HL-60/S4 treated with phorbol 12-myristate 13-acetate at 8.2 ng/mL for 4 days and 3 days (cell line): ENCODE measurements around the gene KNDC1.

Experiments
- in situ Hi-C: fragments of 300-500 bp; cut with MboI; formaldehyde crosslinking; loops from 2 replicates; pipeline ENCODE4 v1.15.0; 2022; ENCODE audit warnings: low sequenced_read_pairs

KNDC1 gene

DNA sequence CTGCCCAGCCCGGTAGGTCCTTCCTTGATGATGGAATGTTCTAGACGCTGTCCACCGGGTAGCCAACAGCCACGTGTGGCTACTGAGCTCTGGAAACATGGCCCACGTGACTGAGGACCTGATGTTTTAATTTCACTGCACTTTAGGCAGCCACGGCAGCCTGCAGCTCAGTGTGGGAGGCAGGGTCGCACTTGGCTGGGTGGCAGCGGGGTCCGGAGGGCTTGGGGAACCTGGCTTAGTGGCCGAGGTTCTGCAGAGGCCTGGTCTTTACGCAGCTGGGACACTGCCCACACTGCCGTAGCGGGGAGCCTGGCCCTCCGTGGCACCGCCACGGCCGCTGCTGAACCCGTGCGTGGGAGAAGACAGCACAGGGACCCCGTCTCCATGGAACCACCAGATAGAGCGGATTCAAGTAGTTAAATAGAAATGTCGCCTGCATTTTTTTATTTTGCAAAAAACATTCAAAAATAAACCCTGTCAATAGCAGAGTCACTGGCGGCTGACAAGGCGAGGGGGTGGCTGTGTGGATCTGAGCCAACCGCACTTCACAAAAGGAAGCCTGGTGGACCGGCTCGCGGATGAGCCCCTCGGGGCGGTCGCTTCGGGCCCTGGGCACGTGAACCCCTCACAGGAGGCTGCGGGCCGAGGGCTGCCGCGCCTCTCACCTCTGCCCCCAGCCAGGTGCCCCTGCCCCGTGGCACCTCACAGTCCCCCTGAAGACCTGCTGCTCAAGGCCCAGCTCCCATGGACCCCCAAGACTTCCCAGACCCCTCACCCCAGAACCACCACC is 44.4 kb downstream of the KNDC1 start:
- in situ Hi-C loops = no loop called here

DNA sequence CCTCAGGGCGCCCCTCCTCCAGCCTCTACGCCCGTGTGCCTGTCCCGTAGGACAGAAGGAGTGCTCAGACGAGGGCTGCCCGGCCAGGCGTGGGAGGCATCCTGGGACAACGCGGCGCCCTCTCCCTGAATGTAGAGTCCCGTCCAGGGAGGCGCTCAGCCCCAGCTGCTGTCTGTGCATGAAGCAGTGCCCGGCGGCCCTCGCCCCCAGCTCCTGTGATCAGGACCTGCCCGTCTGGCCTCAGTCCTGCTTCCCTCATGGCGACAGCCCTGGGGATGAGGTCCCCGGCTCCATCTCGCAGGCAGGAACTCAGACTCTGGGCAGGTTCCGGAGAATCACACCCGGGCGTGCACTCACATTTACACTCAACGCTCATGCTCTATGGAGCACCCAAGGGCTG is 45.1 kb downstream of the KNDC1 start:
- in situ Hi-C loops = no loop called here

DNA sequence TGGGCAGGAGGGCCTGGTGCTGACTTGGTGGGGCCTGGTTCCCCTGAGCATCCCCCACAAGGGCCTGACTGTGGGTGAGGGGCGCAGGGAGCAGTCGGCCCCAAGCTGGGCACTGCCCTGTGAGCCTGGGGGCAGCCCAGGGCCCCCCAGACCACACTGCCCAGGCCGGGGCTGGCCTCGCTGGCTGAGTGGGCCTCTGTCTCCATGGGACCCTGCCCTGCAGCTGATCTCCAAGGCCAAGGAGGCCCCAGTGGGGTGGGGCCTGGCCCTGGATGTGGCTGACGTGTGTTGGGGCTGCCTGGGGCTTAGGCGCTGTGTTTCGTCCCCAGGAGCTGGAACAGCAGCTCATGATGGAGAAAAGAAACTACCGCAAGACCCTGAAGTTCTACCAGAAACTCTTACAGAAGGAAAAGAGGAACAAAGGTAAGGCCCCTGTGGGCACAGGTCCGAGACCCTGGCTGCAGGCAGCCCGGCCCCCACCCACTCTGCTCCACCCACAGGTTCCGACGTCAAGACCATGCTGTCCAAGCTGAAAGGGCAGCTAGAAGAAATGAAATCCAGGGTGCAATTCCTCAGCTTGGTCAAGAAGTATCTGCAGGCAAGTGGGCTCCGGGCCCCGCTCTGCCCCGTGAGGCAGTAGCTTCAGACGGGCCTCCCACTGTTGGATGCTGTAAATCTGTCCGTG is 46.5 kb downstream of the KNDC1 start:
- in situ Hi-C loops = no loop called here

DNA sequence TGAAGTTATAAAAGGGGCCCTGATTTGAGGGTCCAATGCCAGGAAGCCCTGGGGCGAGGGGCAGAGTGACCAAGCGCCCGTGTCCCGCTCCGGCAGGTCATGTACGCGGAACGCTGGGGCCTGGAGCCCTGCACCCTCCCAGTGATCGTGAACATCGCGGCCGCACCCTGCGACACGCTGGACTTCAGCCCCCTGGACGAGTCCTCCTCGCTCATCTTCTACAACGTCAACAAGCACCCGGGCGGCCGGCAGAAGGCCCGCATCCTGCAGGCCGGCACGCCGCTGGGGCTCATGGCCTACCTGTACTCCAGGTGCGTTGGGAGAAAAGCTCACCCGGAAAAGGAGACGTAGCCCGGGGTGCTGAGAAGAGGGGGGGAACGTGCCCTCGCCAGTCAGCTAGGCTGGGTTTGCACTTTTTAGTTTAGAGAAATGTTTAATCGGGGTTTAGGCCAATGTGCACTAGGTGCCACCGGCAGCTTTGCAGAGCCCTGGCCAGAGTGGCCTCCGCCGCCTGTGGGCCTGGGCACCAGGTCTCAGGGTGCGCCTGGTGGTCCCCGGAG is 47.1 kb downstream of the KNDC1 start:
- in situ Hi-C loops = no loop called here

DNA sequence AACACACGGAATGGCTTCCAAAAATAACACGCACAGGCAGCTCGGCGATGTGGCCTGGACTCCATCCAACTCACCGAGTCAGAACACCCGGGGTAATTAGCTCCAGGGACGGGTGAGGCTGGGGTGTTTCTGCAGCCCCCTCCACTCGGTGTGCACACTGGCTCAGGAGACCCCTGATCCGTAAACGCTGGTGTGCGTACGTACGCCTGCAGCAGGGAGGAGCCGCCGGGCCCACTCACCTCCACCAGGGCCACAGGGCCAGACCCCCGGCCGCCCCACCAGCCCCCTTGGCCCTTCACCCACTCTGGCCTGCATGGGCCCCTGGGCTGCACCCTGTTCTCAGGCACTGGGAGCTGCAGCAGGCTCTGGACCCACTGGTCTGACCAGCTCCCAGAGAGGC is 47.6 kb downstream of the KNDC1 start:
- in situ Hi-C loops = no loop called here

DNA sequence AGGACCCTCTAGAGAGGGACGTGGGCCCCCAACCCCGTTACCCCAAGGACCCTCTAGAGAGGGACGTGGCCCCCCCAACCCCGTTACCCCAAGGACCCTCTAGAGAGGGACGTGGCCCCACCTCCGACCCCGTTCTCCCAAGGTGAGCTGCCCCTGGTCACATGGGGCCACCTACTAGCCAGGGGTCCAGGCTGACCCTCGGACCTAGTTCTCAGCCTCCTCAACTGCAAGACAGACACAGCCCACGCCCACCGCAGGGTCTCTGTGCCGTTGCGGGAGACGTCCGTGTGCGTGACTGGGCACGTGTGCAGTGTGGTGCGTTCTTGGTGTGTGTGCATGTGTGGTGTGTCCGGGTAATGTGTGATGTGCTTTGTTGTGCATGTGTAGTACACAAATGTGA is 48.4 kb downstream of the KNDC1 start:
- in situ Hi-C loops = no loop called here

DNA sequence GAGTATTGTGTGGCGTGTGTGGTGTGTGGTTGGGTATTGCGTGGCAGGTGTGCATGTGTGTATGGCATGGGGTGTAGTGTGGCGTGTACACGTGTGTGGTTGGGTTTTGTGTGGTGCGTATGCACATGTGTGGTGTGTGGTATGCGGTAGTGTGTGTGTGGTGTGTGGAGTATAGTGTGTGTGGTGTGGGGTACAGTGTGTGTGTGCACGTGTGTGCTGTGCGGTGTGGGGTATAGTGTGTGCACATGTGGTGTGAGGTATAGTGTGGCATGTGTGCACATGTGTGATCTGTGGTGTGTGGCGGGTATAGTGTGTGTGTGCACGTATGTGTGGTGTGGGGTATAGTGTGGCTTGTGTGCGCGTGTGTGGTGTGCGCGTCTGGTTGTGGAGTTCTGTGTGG is 49.1 kb downstream of the KNDC1 start:
- in situ Hi-C loops = no loop called here

DNA sequence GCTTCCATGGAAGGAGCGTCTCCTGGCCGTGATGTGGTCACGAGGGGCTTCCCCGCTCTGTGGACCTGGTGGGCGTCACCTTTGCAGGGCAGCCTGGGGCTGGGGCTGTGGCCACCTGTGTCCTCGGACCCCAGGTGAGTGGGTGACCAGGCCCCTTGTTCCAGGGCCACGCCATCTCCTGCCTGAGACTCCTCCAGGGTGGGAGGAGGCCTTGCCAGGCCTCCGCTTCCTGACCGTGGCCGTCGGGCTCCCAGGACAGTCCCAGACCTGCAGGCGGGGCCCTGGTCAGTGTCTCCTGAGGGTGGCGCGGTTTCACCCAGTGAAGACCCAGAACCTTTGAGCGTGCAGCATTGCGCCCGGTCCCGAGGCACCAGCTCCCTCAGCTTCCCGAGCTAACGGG is 49.6 kb downstream of the KNDC1 start:
- in situ Hi-C loops = no loop called here

DNA sequence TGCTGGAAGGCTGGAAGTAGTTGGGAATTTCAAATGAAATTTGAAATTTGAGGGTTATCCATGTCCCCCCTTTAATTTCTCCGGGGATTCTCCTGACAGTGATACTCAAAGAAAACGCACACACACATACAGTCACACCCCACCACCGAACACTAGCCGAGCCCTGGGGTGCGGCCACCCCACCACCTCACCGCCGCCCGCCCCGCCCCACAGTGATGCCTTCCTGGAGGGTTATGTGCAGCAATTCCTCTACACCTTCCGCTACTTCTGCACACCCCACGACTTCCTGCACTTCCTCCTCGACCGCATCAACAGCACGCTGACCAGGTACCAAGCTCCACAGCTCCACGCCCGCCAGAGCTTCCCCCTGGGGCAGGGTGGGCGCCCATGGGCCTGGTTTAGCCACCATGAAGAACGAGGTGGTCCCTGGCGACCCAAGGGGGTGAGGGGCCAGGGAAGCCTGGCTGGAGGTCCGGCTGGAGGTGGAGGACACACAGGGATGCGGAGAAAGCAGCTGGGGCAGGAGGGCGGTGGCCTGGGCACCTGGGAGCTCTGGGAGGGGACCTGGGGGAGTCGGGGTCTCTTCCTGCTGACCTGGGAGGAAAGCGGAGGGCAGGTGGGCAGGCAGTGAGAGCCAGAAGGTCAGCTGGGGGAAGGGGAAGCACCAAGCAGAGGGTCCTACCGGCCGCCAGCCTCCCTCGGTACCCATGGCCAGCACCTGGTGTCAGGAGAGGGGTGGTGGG is 50.5 kb downstream of the KNDC1 start:
- in situ Hi-C loops = no loop called here

DNA sequence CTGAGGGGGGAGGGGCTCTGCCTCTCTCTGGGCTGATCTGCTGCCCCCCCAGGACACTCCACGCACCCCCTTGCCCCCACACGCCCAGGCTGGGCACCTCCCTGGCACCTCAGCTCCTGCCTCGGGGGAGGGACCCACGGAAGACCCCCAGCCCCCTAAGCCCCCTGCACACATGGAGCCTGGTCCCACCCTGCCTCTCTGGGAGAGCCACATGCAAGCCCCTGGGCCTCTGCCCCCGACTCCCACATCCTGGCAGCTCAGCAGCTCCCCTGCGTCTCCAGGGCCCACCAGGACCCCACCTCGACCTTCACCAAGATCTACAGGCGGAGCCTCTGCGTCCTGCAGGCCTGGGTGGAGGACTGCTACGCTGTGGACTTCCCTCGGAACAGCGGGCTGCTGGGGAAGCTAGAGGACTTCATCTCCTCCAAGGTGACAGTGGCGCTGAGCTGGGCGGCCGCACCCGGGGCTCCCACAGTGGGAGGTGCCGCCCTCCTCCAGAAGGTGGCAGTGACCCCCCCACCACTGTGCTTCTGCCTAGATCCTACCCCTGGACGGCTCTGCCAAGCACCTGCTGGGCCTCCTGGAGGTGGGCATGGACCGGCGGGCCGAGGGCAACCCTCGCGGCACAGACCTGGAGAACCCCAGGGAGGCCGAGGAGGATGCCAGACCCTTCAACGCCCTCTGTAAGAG is 51.3 kb downstream of the KNDC1 start:
- in situ Hi-C loops = no loop called here

DNA sequence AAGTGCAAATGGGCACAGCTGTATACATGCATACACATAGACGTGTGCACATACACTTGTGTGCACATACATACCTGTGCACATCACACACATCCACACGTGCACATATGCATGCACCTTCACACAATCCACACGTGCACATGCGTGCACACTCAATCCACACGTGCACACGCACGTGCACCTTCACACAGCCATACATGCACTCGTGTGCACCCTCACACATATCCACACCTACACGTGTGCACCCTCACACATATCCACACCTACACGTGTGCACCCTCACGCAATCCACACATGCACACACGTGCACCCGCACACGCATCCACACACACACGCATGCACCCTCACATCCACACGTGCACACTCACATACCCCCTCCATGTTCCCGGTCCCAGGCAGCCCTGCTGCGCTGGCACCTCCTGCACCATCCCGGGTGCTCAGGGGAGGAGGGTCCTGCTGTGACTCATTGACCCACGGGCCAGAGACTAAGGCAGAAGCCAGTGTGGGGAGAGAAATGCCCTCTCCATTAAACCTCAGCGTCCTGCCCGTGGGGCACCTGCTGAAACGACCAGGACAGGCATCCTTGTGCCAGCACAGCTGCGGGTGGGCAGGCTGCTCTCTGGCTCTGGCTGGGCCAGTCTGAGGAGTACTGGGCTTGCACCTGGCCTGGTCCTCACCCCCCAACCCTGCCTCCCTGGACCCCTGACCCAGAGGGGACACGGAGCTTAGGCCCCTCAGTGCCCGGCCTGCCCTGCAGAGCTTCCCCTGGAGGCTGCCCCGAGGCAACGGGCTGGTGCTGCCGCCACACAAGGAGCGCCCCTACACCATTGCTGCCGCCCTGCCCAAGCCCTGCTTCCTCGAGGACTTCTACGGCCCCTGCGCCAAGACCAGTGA is 52.2 kb downstream of the KNDC1 start:
- in situ Hi-C loops = no loop called here

DNA sequence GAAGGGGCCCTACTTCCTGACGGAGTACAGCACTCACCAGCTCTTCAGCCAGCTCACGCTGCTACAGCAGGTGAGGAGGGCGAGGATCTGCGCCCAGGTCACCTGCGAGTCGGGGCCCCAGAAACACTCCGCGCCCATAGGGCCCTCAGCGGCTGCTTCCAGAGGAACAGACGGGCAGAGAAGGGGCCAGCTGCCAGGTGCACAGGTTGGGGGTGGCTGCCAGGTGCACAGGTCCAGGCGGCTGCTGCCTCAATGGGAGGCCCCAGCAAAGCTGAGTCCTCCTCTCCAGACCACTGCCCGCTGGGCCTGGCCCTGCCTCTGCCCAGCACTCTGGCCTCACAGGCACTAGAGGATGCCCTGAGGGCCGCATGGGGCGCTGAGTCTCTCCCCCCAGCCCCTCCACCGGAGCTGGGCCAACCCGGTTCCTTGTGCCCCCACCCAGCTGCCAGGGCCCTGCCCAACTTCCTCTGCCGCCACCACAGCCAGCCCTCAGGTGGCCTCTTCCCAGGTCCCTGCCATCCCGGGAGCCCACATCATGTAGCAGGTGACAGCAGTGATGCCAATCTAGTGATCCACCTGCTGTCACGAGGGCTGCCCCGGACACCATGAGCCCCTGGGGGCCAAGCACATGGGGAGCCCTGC is 53.0 kb downstream of the KNDC1 start:
- in situ Hi-C loops = no loop called here

DNA sequence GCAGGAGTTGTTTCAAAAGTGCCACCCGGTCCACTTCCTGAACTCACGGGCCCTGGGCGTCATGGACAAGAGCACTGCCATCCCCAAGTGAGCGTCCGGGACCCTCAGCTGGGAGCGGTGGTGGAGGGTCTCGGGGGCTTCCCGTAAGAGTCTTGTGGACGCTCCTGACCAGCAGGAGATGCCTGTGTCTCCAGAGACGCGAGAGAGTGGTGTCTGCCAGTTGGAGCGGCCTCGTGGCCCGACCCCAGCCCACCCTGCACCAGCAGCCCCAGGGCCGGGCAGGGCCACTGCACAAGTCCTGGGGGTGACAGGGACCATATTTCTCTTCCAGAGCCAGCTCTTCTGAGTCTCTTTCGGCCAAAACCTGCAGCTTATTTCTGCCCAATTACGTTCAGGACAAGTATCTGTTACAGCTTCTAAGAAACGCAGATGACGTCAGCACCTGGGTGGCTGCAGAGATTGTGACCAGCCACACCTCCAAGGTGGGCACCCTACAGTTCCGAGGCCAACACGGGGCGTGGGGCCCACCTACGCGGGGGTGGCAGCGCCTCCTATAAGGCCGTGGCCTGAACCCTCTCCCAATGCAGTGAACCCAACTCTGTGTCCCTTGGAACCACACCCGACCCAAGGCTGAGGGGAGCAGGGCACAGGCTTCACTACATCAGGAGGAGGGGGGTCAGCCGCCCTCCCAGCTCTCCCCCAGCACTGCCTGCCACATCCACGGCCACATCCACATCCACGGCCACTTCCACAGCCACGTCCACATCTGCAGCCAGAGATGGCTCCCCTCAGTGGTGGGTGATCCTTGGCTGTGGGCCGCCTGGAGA is 53.8 kb downstream of the KNDC1 start:
- in situ Hi-C loops = no loop called here

DNA sequence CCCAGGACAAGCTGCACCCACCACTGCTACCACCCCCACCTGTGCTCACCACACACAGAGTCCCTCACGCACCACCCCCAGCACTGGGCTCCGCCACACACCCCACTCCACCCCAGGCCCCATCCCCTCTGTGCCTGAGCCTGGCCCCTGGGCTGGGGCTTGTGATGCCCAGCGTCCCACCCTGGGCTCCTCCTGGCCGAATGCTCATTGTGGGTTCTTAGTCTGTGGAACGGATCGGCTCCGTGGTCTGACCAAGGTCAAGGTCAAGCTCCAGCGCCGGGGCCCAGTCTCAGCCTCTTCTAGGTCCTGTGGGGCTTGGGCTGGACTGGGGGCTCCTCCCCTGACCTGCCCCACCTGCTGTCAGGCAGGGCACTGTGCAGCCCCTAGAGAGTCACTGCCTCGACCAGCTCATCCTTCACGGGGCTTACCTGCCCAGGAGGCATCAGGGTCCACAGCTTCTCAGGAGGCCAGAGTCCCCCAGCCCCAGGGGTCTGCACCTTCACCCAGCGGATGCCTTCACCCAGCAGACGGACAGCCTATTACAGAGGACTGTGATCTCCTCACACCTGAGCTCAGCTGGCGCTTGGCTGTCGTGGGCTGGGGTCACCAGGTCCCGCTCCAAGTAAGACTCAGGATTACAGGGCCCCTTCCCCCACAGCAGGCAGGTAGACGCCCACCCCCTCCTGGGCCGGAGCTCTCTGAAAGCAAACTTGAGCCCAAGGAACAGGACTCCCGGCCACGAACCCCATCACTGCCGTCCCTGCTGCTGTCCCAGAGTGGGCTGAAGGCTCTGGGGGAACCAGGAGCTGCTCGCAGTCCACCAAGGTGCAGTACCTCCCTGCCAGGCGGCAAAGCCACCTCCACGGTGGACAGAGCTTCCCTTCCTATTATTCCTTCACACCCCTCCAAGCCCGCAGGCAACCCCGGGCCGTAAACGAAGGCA is 54.7 kb downstream of the KNDC1 start:
- in situ Hi-C loops = no loop called here

DNA sequence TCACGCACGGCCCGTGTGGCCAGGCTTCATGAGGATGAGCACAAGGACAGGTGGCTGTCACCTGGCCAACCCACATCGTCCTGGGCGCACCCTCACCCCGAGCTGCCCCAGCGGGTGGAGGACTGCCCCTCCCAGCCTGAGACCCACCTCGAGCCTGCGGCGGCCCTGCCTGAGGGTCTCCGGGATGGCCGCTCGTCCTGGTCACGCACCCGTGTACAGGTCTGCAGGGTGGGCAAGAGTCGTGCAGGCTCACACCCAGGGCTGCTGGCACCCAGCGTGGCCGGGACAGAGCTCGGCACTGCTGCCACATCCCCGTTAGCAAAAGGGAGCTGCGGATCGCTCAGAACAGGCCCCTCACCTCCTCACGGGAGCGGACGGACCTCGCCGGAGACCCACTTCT is 55.6 kb downstream of the KNDC1 start:
- in situ Hi-C loops = no loop called here

DNA sequence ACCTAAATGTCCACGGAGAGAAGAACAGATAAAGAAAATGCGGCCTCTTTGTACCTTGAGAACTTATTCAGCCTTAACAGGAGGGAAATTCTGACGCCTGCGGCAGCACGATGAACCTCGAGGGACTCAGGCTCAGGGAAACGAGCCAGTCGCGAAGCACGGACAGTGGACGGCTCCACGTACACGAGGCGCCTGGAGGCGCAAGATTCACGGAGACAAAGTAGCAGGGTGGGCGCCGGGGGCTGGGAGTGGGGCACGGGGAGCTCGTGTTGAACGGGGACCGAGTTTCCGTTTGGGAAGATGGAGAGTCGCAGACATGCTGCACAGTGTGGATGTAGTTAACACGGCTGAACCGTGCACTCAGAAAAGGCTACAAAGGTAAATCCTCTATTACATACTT is 56.8 kb downstream of the KNDC1 start:
- in situ Hi-C loops = no loop called here

DNA sequence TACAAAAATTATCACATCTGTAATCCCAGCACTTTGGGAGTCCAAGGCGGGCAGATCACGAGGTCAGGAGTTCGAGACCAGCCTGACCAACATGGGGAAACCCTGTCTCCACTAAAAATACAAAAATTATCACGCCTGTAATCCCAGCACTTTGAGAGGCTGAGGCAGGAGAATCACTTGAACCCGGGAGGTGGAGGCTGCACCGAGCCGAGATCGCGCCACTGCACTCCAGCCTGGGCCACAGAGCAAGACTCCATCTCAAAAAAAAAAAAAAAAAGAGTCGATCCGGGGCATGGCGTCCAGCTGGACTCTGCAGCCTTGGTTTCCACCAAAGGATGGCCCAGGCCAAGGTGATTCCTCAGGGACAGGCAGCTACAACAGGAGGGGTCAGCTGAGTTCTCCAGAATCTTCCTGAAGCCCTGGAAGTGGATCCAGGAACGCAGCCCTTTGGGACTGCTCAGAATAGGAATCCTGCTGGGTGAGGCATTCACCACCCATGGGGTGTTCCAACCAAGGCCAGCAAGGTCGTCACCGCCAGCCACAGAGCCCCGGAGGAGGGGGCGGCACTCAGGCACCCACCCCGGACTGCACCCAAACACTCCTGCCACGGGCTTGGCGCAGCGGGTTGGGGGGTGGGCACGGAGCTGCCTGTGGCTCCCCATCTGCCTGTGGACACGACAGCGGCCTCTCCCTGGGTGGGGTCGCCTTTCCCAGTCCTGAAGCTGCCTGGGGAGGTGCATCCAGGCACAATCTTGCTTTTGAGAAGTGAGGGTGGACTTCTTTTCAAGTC is 58.0 kb downstream of the KNDC1 start:
- in situ Hi-C loops = no loop called here
